GM08714 (cell line): ENCODE data around the gene MTUS2.

Experiments used
- H3K4me3 ChIP-seq: fragments of 200-500 bp; sonication (Bioruptor generic); 2 replicates; pipeline ENCODE4 v1.5.1; 2014; ENCODE audit warnings: mild to moderate bottlenecking, low read length, inconsistent platforms
- ZNF274 ChIP-seq: IDR thresholded peaks from 2 replicates; pipeline ENCODE4 v1.6.1; 2012; ENCODE audit warnings: mild to moderate bottlenecking, low read depth, low read length

The MTUS2 gene

DNA sequence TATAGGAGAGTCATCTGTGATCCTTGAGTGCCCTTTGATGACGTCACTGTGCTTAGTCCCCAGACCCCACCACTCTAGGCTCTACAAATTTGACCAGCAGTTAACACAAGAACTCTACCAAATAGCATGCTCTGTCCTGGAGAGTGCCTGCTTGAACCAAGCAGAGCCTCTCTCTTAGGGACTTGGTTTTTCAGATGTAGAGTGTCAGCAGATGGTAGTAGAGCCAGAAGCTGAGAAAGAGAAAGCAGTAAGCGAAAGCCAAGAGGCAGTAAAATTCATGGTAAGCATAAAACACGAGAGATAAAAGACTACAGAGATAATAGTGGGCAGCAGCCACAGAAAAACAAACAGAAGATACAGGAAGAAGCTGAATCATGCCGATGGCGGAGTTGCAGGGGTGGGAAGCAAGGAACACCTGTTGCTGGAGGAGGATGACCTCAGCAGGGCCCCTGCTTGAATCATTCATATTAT lies 582.1 kb downstream of the MTUS2 start:
- no peak overlapping the region for H3K4me3 ChIP-seq
- no peak for TF ChIP-seq ZNF274

DNA sequence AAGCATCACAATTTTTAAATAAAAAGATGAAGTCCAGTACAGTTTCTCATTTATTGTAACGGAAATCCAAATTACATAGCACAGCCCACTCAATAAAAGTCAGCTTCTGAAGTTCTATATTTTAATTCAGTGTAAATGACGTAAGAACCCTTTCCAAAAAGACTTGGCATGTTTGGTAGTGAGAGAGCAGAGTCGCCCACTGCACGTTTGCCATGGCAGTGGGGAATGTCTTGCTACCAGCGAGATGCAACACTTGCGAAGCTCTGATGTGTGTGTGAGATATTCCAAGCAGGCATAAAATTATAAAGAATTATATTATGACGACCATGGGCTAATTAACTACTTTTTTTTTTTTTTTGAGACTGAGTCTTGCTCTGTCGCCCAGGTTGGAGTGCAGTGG lies 585.3 kb downstream of the MTUS2 start:
- no peak for TF ChIP-seq ZNF274
- H3K4me3 ChIP-seq = no peak overlapping the region

DNA sequence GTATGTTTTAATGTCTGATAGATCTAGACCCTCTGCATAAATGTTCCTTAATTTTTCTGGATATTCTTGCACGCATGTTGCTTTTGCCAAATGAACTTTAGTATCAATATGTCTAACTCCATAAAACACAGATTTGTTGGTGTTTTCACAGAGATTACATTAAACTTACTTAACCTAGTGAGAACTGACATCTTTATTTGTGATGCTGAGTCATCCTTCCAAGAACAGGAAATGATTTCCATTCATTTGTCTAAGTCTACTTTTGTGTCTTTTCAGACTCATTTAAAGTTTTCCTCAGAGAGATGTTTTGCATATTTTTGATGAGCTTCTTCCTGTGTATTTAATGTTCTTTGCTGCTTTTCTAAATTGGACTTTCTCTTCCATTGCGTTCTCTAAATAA lies 591.3 kb downstream of the MTUS2 start:
- no peak for TF ChIP-seq ZNF274
- H3K4me3 ChIP-seq = no peak overlapping the region

DNA sequence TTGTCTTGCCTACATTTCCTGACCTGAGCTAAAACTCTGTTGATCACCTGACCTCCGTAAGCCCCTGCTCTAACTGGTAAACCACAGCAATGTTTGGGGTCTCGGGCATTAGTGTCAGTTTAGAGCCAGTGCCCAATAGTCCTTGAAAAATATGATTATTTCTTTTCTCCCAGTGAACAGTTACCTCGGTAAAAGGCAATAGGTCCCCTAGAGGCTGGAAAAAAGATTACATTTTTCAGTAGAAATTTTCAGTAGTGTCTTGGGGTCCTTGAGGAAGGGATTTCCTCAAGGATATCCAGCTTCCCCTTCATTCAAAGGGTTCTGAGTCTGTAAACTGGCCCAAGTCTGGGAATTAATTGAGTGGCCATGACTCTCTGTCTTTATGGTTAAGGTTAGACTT lies 597.9 kb downstream of the MTUS2 start:
- no peak overlapping the region for H3K4me3 ChIP-seq
- TF ChIP-seq ZNF274 = no peak

DNA sequence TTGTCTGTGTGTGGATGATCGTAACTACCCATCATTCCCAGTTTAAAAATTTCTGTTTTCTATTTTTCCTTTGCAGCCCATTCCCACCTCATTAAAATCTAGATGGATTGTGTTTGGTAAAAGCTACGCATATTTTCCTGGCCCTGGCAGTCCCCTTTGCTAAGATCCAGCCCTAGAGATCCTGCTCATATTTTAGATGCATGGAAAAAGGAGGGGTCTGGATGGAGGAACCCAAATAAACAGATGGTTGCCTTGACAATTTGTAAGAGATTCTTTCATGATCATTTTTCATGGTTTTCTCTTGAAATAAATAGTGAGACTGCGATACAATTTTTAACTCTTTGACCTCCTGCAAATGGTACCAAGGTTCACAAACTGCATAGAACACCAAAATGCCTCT lies 601.0 kb downstream of the MTUS2 start:
- H3K4me3 ChIP-seq = no peak overlapping the region
- no peak for TF ChIP-seq ZNF274

- no peak overlapping the region for H3K4me3 ChIP-seq
- no peak for TF ChIP-seq ZNF274
Observed at GRCh38 chr13:29422015-29422414, 601.9 kb downstream of the MTUS2 start.

- TF ChIP-seq ZNF274 = no peak
- H3K4me3 ChIP-seq = no peak overlapping the region
Observed at GRCh38 chr13:29423050-29423449, 602.9 kb downstream of the MTUS2 start.

DNA sequence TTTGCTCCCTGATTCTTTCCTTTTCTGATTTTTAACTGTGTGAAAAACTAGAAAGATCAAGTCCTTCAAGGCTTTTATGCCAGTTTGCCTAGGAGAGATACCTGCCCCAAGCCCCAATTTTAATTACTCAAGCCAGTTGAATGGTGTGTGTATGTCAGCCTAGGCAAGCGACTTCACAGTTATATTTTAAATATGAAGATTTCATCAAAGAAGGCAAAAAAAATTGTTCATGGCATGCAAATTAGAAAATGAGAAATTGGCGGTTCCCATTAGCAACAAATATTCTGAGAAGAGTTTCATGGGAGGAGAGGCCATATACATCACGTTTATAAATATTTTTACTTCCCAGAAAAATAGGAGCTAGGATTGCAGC lies 607.8 kb downstream of the MTUS2 start:
- no peak overlapping the region; the same call in 1 of the 2 replicates for H3K4me3 ChIP-seq
- no peak for TF ChIP-seq ZNF274

DNA sequence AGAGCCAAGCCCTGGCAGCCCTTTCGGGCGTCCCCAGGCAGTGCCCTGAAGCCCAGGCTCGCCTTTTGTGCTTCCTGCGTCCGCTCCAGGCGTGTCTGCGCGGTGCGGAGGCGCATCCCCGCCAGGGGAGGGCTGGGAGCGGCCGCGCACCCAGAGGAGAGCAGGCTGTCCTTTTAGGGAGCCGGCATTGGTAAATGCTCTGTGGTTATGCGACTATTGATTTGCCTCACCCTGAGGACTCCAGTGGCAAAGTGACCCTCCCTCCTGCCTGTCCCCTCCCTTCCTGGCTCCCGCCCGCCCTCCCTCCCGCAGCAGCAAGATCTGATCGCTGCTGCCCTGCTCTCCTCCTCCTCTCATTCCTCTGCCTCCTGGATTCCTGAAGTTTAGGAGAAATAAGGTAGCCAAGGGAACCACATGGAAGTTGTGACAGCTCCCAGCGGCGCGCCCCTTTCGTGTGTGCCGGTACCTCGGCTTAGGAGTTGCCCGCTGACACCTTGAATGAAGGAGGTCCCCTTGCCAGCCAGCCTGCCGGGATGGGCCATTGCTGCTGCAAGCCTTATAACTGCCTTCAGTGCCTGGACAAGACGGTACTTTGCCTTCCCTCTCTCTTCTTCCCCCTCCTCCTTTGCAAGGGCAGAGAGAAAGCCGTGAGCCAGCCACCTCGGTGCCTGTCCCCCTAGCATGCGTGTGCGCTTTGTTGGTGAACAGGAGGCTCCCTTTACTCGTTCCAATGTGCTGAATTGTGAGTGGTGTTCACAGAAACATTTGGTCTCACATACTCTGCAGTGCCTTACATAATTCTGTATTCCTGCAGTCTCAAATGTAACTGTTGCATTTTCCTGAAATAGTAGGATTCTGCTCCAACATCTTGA lies 608.4 kb downstream of the MTUS2 start:
- H3K4me3 ChIP-seq = no peak overlapping the region
- no peak for TF ChIP-seq ZNF274

GRCh38 chr13:29429286-29429900 lies 609.3 kb downstream of the MTUS2 start:
- TF ChIP-seq ZNF274 = no peak
- no peak overlapping the region for H3K4me3 ChIP-seq

DNA sequence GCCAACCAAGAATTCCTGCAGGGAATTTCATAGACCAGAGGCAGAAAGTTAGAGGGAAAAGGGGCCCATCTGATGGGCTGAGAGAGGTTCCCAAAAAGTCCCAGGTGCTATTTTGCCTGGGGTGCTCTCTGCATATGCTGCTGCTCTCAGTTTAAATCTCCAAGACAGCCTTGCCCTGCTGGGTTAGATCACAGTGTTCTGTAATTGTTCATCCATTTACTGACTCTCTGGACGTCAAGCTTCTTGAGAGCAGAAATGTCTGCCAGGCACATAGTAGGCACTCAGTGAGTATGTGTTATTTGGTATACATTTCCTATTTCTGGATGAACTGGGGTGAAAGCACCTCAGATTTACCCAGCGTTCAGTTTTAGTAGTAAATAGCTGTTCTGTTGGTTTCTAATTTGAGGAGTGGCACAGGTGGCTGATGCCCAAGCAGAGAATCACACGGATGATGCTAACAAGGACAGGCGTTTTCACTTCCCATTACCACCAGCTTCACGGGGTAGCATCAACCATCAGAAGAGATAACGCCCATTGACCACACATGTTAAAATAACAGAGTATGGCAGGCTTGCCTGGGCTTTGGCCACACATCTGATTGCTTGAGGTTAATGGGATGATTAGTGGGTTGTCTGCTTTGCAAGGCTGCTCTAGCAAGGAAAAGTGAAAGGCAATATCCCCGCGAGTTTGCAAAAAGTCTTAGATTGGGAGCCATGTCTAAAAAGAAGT lies 614.2 kb downstream of the MTUS2 start:
- no peak for TF ChIP-seq ZNF274
- H3K4me3 ChIP-seq = no peak overlapping the region

DNA sequence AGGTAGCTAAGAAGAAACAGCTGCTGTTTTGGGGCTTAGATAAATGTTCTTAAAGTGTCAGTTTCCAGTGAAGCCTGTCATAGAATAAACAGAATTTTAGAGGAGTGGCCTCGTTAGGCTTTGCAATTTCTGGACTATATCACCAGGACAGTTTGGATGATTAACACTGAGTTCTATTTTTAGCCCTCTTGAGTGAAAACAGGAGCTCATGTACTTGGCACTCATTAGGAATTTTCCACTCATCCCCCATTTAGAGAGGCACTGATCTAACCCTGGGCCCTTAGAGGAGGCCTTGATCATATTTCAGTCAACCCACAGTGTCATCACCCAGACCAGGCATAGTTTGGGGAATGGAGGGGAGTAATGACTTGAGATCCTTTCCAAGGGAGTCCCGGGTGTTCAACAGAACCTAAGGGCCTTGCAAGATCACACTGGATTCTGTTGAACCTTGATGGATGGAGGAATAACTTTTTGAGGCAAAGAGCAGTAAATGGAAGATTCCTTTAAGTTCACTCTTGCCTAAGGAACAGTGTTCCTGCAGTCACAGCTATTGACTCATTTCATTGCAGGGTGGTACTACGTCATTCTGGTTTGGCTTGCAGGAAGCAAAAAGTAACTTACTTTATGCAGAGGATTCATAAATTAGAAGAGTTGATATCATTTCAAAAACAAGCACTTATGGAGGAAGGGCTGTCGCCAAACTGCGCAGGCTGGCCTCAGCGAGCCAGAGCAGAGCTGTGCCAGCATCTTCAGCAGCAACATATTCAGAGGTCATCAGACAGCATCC lies 615.2 kb downstream of the MTUS2 start:
- no peak overlapping the region for H3K4me3 ChIP-seq

GRCh38 chr13:29436291-29436690 lies 616.2 kb downstream of the MTUS2 start:
- H3K4me3 ChIP-seq = no peak overlapping the region
- no peak for TF ChIP-seq ZNF274

More for the DNA sequence above, 615.2 kb downstream of the MTUS2 start:
- TF ChIP-seq ZNF274 = no peak

DNA sequence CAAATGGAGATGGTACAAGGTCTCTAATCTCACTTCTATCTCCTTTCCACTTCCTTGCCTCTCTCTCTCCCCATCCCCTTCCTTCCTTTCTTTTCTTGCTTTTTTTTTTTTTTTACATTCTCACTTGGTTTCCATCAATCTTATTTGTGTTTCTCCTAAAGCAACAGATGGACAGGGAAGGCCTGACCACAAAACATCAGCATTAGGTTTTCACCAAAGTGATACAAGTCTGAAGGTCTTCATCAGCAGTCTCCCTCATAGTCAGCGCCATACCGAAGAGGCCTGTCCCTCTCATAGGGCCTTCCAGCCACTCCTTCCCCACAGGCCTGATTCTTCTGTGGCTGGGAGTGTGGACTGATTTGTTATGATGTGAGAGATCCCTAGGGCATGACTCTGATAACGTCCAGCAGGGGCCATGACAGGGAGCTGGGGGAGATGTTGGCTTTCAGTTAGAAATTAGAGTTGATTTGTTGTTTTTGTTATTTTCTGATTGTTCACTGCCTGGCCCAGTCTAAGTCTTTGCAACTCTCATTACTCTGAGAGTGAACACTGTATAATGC lies 616.7 kb downstream of the MTUS2 start:
- H3K4me3 ChIP-seq = no peak overlapping the region
- no peak for TF ChIP-seq ZNF274
